GM18870 (cell line): ENCODE measurements around the gene TMEM161B.
"Not testable (repeated sequence)": the region's sequence is repeated elsewhere in the genome, so short reads cannot be mapped to it uniquely, and the experiment has no call there.

Experiments
- ATAC-seq: cut with Tn5 transposase; IDR thresholded peaks from one replicate; pipeline ENCODE4 v1.9.1; 2021; ENCODE audit warnings: moderate library complexity; ENCODE audit not compliant: unreplicated experiment

Gene TMEM161B

DNA sequence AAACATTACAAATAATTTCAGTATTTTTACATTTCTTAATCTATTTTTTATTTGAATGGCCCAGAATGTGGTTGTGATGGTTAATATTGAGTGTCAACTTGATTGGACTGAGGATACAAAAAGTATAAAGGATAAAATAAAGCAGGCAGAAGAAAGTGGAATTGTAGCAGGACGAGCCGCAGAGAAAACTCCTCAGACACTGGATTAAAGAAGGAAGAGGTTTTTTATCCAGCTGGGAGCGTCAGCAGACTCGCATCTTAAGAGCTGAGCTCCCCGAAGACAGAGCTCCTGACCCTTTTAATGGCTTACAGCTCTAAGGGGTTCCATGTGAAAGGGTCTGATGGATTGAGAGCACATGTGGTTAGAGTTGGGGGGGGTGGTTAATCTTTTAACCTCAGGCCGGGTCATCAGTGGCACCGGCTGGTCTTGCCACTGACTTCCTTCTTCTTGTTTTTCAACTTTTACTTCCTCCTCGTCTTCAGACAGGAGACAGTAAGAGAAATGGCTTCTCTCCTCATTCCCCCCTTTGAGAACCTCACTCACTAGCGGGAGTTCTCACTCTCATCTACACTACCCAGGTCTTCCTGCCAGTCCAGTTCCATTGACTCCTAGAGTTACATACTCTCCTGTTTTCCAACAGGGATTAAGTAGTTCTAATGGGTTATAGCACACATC, 80.0 kb downstream of the TMEM161B start:
- ATAC-seq = no peak

DNA sequence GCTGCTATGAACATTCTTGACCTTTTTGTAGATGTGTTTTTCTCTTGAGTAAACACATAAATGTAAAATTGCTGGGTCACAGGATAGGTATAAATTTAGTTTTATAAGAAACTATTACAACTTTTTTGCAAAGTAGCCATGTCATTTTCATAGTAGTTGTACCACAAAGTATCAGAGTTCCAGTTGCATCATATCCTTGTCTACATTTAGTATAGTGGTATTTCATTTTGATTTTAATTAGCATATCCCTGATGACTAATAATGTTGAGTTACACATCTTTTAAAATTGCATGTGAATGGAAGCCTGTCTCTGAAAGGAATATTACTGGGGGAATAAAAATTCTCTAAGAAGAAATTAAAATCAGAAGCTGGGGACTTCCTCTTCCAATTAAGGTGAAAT, 85.4 kb downstream of the TMEM161B start:
- no peak for ATAC-seq

DNA sequence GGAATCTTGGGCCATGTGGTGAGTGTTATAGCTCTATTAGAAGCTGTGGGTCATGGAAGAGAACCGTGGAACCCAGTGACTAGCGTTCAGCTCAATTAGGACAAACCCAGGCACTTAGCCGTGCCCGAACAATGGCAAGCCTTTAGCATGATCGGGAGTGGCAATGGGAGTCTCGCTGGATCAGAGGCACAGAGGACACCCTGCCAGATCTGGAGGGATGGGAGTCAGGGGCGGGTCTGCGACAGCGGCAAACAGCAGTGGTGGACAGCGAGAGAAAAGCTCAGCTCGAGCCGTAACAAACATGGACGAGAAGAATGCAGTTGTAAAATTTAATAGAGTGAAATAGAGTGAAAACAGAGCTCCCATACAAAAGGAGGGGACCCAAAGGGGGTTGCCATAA, 91.2 kb downstream of the TMEM161B start:
- ATAC-seq = not testable (repeated sequence)

DNA sequence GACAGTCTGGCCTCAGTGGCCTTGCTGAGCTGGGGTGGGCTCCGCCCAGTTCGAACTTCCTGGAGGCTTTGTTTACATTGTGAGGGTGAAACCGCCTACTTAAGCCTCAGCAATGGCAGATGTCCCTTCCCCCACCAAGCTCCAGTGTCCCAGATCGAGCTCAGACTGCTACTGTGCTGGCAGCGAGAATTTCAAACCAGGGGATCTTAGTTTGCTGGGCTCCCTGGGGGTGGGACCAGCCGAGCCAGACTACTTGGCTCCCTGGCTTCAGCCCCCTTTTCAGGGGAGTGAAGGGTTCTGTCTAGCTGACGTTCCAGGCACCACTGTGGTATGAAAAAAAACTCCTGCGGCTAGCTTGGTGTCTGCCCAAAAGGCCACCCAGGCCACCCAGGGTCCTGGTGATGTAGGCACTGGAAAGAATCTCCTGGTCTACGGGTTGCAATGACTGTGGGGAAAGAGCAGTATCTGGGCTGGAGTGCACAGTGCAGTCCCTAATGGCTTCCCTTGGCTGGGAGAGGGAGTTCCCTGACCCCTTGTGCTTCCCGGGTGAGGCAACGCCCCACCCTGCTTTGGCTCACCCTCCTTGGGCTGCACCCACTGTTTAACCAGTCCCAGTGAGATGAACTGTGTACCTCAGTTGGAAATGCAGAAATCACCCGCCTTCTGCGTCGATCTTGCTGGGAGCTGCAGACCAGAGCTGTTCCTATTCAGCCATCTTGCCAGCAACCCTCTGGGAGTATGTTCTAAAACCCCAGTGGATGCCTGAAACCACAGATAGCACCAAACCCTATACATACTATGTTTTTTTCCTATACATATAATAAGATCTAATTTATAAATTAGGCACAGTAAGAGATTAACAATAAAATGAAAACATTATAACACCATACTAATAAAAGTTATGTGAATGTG, 95.5 kb downstream of the TMEM161B start:
- no peak for ATAC-seq

DNA sequence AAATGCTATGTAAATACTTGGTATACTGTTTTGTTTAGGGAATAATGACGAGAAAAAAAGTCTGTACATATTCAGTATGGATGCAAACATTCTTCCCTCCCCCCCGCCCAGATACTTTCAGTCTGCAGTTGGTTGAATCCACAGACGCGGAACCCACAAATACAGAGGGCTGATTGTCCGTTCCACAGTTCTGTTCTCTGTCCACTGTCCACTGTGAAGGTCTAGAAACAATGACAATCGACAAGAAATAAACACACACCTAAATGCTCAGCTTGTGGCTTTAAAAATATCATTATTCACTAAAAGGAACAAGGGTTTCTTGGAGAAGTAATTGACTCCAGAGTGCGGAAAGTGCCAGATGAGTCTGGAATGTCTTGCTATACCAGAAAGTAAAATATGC, 109.1 kb downstream of the TMEM161B start:
- no peak for ATAC-seq

DNA sequence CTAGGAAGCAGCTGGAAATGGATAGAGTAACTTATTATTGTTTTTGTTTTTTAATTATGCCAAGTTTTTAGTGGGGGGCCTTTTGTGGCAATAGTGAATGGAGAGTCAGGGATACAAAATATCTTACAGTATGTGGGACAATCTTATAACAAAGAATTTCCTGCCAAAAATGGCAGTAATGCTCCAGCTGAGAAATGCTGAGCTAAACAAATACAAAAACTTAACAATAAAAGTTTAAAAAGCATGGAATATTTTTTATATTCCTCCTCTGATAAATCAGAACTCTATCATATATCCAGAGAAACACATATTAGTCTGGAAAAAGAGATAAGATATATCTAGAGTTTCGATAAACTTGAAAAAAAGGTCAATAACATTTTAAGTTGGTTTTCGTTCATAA, 110.6 kb downstream of the TMEM161B start:
- ATAC-seq = no peak

DNA sequence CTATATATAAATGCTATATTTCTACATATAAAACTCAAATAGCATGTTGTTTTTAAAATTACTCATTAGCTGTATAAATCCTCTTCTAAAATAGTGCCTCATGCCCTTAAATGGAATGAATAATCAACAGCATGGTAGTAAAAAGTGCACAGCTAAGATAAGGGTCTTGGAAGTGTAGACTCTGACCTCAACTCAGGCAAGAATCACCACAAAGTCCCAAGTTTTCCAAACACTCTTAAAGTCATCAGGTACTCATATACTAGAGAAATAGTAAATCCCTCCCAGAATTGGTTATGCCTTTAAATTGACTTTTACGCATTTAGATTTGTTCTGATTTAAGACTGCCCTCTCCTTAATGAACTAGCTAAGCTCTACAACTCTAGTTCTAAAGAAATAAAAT, 113.8 kb downstream of the TMEM161B start:
- ATAC-seq = no peak

DNA sequence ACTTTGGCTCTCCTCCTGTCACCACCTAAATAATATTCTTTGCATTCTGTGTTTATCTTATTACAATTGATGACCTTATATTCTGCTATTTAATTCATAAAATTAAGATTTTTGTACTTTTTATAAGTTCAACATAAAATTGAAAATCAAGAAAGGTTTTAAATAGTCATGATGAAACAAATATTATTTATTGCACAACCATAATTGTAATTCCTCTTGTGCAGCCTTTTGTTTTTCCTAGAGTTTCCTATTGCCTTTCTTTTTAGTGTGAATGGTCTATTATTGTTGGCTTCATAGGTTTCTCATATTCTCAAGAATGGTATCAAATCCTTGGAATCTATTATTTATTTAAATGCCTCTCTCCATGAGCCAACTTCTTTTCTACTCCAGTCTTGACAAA, 117.9 kb downstream of the TMEM161B start:
- no peak for ATAC-seq

DNA sequence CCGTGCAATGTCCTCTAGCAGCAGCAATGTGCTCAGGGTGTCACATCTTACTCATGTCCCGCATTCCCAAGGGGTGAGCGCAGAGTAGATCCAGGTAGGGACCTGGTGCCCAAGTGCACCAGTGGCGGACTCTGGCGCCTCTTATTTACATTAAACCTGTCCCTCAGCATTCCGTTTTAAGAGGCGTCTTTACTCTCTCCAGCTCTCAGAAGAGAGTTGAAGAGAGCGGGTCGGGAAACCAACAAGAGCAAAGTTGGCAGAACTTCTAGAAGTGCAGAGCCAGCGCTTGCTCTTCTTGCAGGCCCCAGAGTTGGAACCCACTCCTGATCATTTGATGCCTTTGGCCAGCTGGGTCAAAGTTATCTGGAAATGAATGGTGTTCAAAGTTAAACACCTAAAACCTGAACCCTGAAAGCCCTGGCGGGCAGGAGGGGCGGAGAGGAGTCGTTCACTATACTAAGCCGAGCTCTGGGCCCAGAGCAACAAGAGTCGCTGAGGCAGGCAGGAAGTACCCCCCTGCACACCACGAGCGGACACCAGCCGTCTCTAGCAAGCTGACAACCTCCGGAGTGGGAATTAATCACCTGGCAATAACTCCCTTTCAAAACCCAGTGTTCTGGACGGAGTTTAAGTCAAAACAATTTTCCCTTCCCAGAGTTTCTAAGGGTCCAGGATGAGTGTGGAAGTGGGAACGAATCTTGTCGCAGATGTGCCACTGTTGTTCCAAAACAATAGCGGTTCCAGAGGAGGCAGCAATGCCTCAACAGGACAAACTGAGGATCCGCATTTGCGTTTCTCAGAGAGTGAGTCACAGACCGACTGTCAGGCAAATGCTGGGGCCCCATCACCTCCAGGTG, 122.8 kb downstream of the TMEM161B start:
- ATAC-seq = no peak

DNA sequence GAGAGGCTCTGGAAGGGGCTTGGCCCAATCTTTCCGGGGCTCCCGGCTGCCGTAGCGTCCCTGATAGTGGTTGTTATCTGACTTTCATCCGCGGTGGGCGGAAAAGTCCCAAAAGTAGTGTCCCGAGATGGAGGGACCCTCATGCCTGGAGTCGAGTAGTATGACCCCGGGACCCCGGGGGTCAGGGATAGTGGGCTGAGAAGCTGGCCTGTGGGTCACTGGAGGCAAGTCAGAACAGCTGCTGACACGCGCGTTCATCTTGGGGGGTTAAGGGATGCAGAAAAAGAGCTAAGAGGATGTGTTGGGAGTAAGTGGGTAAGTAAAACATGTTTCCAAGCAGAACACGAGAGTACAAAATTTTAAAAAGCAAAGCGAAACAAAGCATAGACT, 123.4 kb downstream of the TMEM161B start:
- ATAC-seq = no peak
